GM18505 (cell line): Measurements from ENCODE around the gene MAGEF1.

Experiments used
- ATAC-seq: cut with Tn5 transposase; IDR thresholded peaks from one replicate; pipeline ENCODE4 v1.9.1; 2021; ENCODE audit not compliant: unreplicated experiment
- POLR2A ChIP-seq: IDR thresholded peaks from 4 replicates; pipeline ENCODE4 v1.6.1; 2011; ENCODE audit warnings: borderline replicate concordance; ENCODE audit not compliant: insufficient read depth, insufficient read length; ENCODE audit errors: extremely low read depth

MAGEF1 gene

DNA sequence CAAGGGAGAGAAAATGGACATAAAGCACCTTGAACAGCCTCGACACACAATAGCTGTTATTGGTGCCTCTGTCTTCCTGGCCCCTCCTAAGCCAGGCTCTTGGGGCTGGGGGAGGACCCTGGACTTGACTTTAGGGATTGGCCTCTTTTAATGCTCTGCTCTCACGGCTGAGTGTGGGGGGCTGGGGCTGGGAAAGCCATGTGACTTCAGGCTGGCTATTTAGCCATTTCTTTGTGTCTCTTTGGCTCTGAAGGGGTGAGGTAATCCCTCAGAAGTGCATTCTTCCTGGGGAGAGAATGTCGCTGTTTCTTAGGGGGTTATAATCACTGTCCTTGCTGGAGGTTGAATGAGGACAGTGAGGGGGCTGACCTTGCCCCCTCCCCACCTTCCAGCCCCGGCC lies 26.2 kb downstream of the MAGEF1 start:
- TF ChIP-seq POLR2A = no peak
- ATAC-seq = no peak

DNA sequence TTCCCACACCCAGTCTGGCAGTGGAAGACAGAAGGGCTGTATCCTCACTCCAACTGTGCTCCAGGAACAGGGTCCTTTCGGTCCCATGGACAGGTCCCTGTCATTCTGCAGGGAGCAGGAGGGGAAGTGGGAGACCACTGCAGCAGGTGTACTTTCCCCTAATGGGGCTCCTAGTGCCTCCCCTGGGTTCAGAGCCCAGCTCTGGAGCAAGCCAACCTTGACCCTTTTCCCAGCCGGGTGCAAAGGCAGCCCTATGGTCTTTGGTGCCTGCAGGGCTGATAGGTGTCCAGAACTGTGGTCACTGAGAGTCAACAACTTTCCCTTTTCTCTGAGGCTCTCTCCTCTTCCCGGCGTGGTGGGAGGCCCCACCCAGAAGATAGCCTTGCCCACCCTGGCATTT lies 26.8 kb downstream of the MAGEF1 start:
- ATAC-seq = no peak
- no peak for TF ChIP-seq POLR2A

DNA sequence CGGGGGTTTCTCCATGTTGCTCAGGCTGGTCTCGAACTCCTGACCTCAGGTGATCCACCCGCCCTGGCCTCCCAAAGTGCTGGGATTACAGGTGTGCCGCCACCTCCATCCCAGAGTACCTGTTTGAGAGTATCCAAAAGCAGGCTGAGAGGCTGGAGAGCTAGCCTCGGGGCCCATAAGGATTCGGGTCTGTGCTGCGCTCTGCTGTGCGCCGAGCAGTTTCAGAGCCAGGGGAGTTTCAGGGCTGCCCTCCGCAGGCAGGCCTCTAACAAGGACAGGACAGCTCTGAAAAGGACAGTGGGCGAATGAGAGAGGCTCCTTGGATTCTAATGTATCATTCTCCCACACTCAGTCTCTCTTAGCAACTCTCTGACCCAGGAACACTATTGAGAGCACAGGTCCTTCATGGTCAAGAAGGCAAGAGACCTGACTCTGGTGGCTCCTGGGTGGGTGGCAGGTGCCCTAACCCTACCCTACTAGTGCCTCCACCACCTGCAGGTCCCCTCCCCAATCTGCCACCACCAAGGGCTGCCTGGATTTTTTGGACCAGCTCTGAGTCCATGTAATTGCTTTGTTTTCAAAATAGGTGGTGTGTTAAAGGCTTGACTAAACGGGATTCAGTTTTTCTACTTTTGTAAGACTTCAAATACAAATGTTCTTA lies 27.8 kb downstream of the MAGEF1 start:
- TF ChIP-seq POLR2A = no peak
- no peak for ATAC-seq

DNA sequence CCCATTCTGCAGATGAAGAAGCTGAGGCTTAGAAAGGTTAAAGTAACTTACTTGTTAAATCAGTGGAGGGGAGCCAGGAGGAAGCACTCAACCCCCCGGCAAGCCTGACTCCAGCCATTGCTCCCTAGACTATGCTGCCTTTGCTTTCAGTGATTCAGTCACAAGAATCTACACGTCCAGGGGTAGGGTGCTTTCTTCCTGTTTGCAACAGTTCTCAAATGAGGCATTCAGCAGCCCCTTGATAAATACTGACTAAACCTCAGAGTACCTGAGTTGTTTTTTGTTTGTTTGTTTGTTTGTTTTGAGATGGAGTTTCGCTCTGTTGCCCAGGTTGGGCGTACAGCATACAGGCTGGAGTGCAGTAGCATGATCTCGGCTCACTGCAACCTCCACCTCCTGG lies 28.6 kb downstream of the MAGEF1 start:
- TF ChIP-seq POLR2A = no peak
- no peak for ATAC-seq

DNA sequence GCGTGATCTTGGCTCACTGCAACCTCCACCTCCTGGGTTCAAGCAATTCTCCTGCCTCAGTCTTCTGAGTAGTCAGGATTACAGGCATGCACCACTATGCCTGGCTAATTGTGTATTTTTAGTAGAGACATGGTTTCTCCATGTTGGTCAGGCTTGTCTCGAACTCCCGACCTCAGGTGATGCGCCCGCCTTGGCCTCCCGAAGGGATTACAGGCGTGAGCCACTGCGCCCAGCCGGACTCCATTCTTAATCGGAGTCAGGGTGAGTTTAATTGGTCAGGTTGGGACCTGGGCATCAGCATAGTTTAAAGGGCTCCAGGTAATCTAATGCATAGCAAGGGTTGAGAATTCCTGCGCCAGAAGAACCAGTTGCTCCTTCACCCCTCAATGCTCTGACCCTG lies 29.2 kb downstream of the MAGEF1 start:
- no peak for ATAC-seq
- no peak for TF ChIP-seq POLR2A

DNA sequence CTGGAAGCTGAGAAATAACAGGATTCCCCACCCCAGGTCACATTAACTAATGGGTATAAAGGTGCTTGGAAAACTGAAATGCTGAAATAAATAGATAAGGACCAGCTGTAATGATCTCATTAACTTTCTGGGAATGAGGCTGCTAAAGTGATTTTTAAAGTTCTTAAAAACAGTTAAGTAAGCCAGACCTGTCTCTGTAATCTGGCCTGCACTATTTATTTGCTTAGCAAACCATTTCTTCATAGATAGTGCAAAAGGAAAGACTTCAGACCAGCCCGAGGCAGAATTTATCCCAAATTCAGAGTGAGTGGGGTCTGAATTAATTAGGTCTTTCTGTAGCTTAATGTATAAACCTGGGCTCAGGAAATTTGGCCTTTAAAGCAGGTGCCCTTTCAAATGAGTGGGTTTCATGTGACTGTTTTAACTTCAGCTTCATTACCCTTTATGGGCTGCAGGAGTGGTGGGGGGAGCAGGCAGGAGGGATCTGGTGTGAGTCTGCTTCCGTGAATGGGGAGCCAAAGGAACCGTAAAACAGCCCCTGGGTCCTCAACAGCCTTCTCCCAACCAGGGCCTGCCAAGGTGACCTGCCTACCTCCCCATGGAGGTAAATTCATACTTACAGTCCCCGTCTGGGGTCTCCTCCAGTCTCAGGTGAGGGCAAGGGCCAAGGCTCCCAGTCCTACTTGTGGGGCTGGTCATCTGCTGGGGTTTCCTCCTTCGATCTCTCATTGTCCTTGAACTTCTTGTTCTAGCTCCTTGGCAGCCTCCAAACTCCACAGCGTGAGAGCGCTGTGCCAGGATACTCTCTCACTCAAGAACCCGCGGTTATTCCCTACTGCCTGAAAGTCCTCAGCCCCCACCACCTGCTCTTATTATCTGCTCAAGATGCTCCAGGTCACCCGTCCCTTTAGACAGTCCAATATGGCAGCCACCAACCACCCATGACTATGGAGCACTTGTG lies 31.2 kb downstream of the MAGEF1 start:
- TF ChIP-seq POLR2A = no peak
- ATAC-seq = no peak

DNA sequence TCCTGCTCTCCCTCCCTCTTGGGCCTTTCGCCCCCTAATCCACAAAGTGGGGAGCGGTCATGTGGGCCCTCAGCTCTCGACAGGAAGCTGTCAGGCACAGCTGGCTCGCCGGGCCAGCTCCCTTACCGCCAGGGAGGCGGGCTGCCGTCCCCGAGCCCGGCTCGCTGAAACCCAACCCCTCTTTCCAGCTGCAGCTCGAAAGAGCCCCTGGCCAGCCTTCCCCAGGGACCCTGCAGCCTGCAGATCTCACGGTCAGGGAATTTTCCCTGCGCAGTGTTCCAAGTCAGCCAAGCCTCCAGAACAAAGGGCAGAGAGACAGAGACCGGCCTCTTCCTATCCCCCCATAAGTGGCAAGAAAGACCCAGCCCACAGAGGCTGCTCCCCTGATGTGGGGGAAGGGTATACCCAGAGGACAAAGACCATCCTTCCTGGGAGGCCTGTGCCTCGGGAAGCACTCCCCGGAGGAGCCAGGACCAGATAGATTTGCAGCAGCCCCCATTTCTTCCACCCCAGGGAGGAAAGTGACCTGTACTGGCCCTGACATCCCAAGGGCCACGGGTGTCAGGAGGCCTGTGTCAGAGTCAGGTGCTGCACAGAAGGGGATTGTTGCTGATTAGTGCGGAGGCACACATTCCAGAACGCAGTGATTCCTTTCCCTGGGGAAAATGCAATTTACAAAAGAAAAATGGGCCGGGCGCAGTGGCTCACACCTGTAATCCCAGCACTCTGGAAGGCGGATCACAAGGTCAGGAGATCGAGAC lies 32.6 kb downstream of the MAGEF1 start:
- no peak for ATAC-seq
- TF ChIP-seq POLR2A = no peak

DNA sequence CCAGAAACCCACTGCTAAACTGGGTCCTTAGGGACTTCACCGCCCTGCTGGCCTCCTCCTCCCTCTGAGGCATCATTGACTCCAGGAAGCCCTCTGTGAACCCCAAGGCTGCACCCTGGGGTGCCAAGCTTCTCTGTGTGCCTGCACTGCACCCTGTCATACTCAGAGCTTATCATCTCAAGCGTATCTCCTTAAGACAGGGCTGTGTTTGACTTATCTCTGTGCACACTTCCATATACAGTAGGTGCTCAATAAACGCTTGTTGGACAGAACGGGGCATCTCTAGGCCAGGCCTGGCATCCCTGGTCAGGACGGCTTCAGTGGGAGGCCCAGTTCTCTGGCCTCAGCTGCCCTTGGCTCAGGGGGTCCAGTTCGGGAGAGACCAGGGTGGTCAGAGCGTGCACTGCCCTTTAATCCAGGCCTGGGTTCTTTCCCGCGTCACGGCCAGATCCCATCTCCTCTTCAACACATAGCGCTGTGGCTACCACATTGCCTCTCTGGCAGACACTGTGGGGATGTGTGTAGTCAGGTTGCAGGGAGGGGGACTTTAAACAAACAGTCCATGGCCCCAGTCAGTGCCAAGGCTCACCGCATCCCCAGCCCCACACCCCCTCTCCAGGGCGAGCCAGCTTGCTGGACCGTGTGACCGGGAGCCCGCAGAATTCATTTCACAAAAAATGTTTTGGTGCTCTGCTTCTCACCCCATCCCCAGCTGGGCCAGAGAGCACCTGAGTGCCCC lies 33.4 kb downstream of the MAGEF1 start:
- no peak for TF ChIP-seq POLR2A
- ATAC-seq = no peak

DNA sequence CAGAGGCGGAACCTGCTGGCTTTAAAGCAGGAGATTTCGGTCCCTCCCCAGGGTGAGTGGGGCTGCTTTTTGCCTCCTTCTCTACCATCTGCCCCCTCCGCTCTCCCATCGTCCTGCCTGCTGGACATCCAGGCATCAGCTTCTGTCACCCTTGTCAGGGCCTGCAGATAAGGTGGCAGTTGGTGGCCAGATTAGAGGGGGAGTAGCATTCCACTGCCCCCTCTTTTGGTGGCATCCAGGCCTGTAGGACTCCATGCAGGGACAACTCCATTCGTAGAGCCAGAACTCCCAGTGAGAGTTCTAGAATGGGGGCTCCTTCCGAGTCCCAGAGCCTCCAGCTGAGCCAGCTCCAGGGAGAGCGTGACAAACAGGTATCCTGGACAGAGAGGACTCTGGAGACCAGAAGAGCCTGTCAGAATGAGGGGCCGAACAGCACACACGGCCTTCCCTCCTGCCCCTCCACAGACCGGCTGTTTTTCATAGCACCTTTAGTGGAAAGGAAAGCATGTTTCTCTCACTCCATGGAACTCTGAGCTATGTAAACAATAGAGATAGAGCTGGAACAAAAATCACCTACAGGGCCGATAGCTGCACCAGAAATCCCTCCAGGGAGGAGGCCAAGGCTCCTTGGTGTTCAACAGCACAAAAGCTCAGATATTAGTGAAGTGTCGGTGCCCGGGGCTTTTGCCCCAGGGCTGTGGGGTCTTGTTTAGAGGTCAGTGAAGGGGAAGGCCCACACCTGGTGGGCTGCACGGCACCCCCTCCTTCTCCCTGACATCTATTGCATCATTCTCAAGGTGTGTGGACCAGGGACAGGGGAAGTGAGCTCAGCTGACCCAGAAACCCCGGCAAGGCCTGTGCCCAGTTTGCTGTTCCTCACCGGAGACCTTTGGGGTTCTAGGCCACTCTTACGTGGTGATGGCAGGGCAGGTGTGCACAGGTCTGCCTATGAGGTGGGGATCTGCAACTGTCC lies 34.2 kb downstream of the MAGEF1 start:
- TF ChIP-seq POLR2A = no peak
- no peak for ATAC-seq

DNA sequence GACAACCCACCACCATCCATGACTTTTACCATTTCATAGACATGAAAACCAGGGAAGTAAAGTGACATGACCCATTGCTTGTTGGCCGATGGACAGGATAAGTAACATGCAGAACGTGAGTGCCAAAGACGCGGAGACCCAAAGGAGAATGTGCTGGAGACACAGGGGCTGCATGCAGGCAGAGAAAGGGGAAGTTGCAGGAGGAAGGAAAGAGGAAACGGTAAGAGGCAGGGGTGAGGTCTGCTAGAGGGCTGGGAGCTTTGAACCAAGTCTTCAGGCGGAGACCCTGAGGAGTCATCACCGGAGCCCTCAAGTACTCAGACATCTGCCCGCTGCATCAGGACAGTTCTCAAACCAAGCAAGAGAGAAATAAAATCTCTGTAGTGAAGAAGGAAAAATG lies 34.9 kb downstream of the MAGEF1 start:
- TF ChIP-seq POLR2A = no peak
- no peak for ATAC-seq

DNA sequence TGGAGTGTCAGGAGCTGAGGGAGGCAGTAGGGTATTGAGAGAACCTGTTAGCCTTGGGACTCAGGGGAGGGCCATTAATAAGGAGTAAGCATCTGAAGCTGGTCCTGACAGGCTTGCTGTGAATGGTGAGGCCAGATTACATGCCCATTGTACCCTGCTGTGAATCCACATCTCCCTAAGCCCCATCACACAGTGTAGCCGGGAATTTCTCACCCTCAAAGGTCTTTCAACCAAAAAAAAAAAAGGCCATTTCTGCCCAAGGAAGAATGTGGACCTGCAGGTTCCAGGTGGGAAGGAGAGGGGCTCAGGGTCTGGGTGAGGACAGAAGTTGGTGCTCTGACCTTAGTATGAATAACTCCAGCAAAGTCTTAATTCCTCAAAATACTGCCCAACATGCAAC lies 37.2 kb downstream of the MAGEF1 start:
- no peak for ATAC-seq
- TF ChIP-seq POLR2A = no peak
